Activated CD8-positive, alpha-beta T cell treated with anti-CD3 and anti-CD28 coated beads for 36 hours (primary cell): ENCODE results near the gene RSPO3. TPM values are rescaled to one million over a fixed set of nuclear protein-coding genes. Genes with fewer than 3 reads are reported as not detected.
"Not testable (repeated sequence)": the region's sequence is repeated elsewhere in the genome, so short reads cannot be mapped to it uniquely, and the experiment has no call there.

Experiments used
- ATAC-seq: fragments of 200-7000 bp; cut with Tn5 transposase; one replicate; pipeline ENCODE4 v1.10.0; 2021; ENCODE audit warnings: mild to moderate bottlenecking, moderate library complexity
- CTCF ChIA-PET: fragments of 350-600 bp; sonication (Branson Sonifier 250); formaldehyde crosslinking; loops from one replicate; lab custom pipeline; 2021; ENCODE audit warnings: antibody characterized with exemption; lab: Charles Lee
- POLR2A ChIA-PET: fragments of 350-600 bp; sonication (Branson Sonifier 250); formaldehyde crosslinking; loops from one replicate; lab custom pipeline; 2021; ENCODE audit warnings: antibody characterized with exemption; lab: Charles Lee
- DNase-seq: peaks from one replicate; pipeline ENCODE4 v3.0.0-alpha.2; 2020
- H3K27ac Mint-ChIP-seq: one replicate; pipeline ENCODE4 v1.8.0; 2021; ENCODE audit warnings: mild to moderate bottlenecking, mixed read lengths
- H3K27me3 Mint-ChIP-seq: one replicate; pipeline ENCODE4 v1.8.0; 2021; ENCODE audit warnings: mixed read lengths
- H3K36me3 Mint-ChIP-seq: one replicate; pipeline ENCODE4 v1.8.0; 2021; ENCODE audit warnings: low read depth, mixed read lengths
- H3K4me1 Mint-ChIP-seq: one replicate; pipeline ENCODE4 v1.8.0; 2021; ENCODE audit warnings: low read depth, mixed read lengths
- H3K4me3 Mint-ChIP-seq: one replicate; pipeline ENCODE4 v1.8.0; 2021; ENCODE audit warnings: mild to moderate bottlenecking, moderate library complexity, mixed read lengths
- H3K9me3 Mint-ChIP-seq: one replicate; pipeline ENCODE4 v1.8.0; 2021; ENCODE audit warnings: mixed read lengths
- intact Hi-C: fragments of 100-400 bp; cut with micrococcal nuclease; formaldehyde crosslinking; loops from one replicate; pipeline ENCODE4 v1.10.0; 2022
- total RNA-seq, 2 experiments: library from RNA; stranded (reverse); gene quantifications; one replicate each; pipeline ENCODE4 v1.2.3, GENCODE V29; 2021
- TF ChIP-seq, protein P1 (sequence below): fragments of 200-600 bp; IDR thresholded peaks from one replicate; pipeline ENCODE4 v1.8.0; 2022; ENCODE audit warnings: antibody characterized with exemption, mild to moderate bottlenecking

RSPO3 gene
- total RNA-seq, 2 experiments from 2014 or later, result not detected

DNA sequence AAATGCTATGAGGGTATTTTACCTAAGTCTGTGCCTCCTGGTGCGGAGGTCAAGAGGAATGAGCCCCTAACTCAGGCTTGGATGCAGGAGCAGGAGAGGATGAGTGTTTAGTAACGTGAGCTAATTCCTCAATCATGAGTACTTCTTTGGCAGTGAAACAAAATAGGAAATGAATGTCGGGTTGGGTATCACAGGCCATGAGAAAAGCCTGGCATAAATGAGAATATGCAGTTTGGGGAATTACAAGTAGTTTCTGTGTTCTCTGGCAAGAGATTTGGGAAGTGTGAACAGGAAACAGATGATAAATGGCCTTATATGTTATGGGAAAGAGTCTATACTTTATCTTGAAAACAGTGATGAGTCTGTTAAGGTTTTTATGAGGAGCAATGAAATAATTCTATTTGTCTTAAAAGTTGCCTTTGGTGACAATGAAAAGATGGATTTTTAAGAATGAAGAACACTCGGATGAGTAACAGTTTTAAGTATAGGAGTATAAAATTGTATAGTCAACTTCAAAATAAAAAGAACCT lies 89.2 kb downstream of the RSPO3 start:
- TF ChIP-seq, protein P1, sequence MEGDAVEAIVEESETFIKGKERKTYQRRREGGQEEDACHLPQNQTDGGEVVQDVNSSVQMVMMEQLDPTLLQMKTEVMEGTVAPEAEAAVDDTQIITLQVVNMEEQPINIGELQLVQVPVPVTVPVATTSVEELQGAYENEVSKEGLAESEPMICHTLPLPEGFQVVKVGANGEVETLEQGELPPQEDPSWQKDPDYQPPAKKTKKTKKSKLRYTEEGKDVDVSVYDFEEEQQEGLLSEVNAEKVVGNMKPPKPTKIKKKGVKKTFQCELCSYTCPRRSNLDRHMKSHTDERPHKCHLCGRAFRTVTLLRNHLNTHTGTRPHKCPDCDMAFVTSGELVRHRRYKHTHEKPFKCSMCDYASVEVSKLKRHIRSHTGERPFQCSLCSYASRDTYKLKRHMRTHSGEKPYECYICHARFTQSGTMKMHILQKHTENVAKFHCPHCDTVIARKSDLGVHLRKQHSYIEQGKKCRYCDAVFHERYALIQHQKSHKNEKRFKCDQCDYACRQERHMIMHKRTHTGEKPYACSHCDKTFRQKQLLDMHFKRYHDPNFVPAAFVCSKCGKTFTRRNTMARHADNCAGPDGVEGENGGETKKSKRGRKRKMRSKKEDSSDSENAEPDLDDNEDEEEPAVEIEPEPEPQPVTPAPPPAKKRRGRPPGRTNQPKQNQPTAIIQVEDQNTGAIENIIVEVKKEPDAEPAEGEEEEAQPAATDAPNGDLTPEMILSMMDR, result no peak
- intact Hi-C loops, result no loop called here
- Mint-ChIP-seq H3K4me3 (no peak overlapping the region), H3K9me3 (no peaks in the 10 kb centered on the region), H3K27ac (no peak overlapping the region), H3K36me3 (no peaks in the 10 kb centered on the region), H3K27me3 (peaks cover 15% of the 10 kb centered on the region), H3K4me1 (no peaks in the 10 kb centered on the region)
- ATAC-seq, result no peak
- ChIA-PET CTCF (no interaction called here), POLR2A (no interaction called here)
- no peak for DNase-seq

DNA sequence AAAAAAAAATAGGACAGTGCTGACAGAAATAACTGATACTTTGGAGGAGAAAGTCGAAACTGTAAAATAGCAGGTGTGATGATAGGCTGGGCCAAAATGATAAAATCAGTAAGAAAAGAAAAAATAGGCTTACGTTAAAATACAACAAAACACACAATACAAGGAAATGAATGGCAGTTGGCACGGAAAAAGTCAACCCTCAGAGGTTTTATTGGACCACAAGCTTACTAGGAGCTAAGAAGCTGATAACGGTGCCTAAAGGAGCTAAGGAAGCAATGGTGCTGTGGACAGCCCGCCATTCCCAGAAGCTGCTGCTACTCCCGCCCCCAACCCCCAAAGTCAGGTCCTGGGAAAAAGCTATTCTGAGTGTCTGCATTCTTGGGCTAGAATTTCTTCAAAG lies 92.3 kb downstream of the RSPO3 start:
- ChIA-PET POLR2A (no interaction called here), CTCF (interaction anchor here (0.7 to 1.0 kb wide), 2 partner anchors 20 to 24 kb away, joined by 3 read pairs; no protein-coding TSS in a partner anchor)
- ATAC-seq (no peak), DNase-seq (no peak)
- intact Hi-C loops, result no loop called here
- TF ChIP-seq, protein P1, result no peak
- H3K4me1 Mint-ChIP-seq, result no peaks in the 10 kb centered on the region
- peaks cover 10% of the 10 kb centered on the region for H3K27me3 Mint-ChIP-seq
- no peak overlapping the region for H3K27ac Mint-ChIP-seq
- H3K36me3 Mint-ChIP-seq, result no peaks in the 10 kb centered on the region
- H3K9me3 Mint-ChIP-seq, result no peaks in the 10 kb centered on the region
- H3K4me3 Mint-ChIP-seq, result no peak overlapping the region

DNA sequence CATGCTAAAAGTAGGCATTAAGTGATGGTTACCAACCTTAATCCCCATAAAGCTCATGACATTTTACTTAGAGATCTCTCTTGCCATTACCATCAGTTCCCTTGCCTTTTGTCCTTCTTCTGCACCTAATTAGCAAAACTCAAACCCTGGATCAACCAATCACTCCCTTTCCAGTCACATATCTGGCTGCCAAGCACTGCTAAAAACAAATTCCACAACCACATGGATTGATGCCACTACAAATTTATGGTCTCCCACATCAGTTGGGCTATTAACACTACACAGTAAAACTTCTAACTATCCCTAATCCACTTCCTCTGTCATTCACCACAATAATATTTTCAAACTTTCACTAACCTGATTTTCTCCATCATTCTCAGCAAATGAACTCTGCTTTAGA lies 93.9 kb downstream of the RSPO3 start:
- H3K27ac Mint-ChIP-seq, result no peak overlapping the region
- DNase-seq, result no peak
- POLR2A ChIA-PET, result no interaction called here
- no peaks in the 10 kb centered on the region for H3K9me3 Mint-ChIP-seq
- CTCF ChIA-PET, result no interaction called here
- peaks cover 12% of the 10 kb centered on the region for H3K27me3 Mint-ChIP-seq
- H3K4me3 Mint-ChIP-seq, result no peak overlapping the region
- intact Hi-C loops, result no loop called here
- TF ChIP-seq, protein P1, result no peak
- no peak for ATAC-seq
- H3K36me3 Mint-ChIP-seq, result no peaks in the 10 kb centered on the region
- no peaks in the 10 kb centered on the region for H3K4me1 Mint-ChIP-seq

DNA sequence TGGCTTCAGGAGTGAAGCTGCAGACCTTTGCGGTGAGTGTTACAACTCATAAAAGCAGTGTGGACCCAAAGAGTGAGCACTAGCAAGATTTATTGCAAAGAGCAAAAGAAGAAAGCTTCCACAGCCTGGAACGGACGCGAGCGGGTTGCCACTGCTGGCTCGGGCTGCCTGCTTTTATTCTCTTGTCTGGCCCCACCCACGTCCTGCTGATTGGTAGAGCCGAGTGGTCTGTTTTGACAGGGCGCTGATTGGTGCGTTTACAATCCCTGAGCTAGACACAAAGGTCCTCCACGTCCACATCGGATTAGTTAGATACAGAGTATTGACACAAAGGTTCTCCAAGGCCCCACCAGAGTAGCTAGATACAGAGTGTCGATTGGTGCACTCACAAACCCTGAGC lies 95.6 kb downstream of the RSPO3 start:
- H3K27me3 Mint-ChIP-seq, H3K27ac Mint-ChIP-seq, DNase-seq, ATAC-seq, H3K9me3 Mint-ChIP-seq, H3K36me3 Mint-ChIP-seq, CTCF ChIA-PET, H3K4me1 Mint-ChIP-seq, H3K4me3 Mint-ChIP-seq, POLR2A ChIA-PET, intact Hi-C loops: not testable (repeated sequence)

DNA sequence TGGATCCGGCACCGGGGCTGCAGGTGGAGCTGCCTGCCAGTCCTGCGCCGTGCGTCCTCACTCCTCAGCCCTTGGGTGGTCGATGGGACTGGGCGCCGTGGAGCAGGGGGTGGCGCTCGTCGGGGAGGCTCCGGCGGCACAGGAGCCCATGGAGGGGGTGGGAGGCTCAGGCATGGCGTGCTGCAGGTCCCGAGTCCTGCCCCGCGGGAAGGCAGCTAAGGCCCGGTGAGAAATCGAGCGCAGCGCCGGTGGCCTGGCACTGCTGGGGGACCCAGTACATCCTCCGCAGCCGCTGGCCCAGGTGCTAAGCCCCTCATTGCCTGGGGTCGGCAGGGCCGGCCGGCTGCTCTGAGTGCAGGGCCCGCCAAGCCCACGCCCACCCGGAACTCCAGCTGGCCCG lies 96.1 kb downstream of the RSPO3 start:
- intact Hi-C loops, H3K4me3 Mint-ChIP-seq, H3K4me1 Mint-ChIP-seq, CTCF ChIA-PET, H3K9me3 Mint-ChIP-seq, ATAC-seq, POLR2A ChIA-PET, H3K27ac Mint-ChIP-seq, H3K36me3 Mint-ChIP-seq, DNase-seq: not testable (repeated sequence)
- H3K27me3 Mint-ChIP-seq, result peaks cover 11% of the 10 kb centered on the region

DNA sequence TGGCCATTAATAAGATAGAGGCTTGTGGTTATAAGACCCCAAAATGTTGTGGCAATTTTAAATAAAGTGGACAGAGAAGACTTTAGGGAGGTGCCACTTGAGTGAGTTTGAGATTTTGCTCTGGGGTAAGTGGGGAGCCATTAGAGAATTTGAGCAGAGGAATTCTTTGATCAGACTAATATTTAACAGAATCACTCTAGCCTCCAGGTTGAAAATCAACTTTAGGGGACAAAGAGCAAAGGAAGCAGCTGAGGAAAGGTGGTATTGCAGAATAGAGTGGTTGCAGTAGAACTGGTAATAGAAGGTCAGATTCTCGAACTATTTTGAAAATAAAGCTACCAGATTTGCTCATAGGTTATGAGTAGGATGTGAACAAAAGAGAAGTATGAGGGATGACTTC lies 97.5 kb downstream of the RSPO3 start:
- DNase-seq (no peak), ATAC-seq (no peak)
- Mint-ChIP-seq H3K9me3 (no peaks in the 10 kb centered on the region), H3K36me3 (no peaks in the 10 kb centered on the region), H3K4me1 (no peaks in the 10 kb centered on the region), H3K4me3 (no peak overlapping the region), H3K27me3 (peaks cover 15% of the 10 kb centered on the region), H3K27ac (no peak overlapping the region)
- CTCF ChIA-PET, result no interaction called here
- intact Hi-C loops, result no loop called here
- TF ChIP-seq, protein P1, result no peak
- POLR2A ChIA-PET, result no interaction called here
